HG02588 (cell line): ENCODE data around the gene TEX29.

ENCODE experiments used
- ATAC-seq: cut with Tn5 transposase; IDR thresholded peaks from one replicate; pipeline ENCODE4 v1.9.1; 2021; ENCODE audit warnings: mild to moderate bottlenecking, moderate library complexity; ENCODE audit not compliant: unreplicated experiment

The TEX29 gene

GRCh38 chr13:111389621-111390521 is 69.4 kb downstream of the TEX29 start:
- ATAC-seq, result no peak

GRCh38 chr13:111390522-111391270 is 70.3 kb downstream of the TEX29 start:
- ATAC-seq, result no peak

GRCh38 chr13:111392486-111392885 is 72.0 kb downstream of the TEX29 start:
- no peak for ATAC-seq

- ATAC-seq, result no peak
These were observed 72.9 kb downstream of the TEX29 start for GRCh38 chr13:111393221-111393790.
